Small intestine (tissue), 7 donors: Measurements from ENCODE around the gene IL17F. TPM values are rescaled to one million over a fixed set of nuclear protein-coding genes. Genes with fewer than 3 reads are reported as not detected.
A peak's percentile ranks its signal among the peaks of the same experiment; 100 is the strongest.

Experiments
- DNase-seq, 2 donors: peaks; one replicate each; pipeline versions ENCODE4 v3.0.0 to v3.0.0-alpha.2; 2013
- FAIRE-seq: peaks from 2 replicates; lab custom pipeline; 2012; peaks lifted over from hg19 to GRCh38; lab: Jason Lieb, UNC
- H3K27ac ChIP-seq, 3 donors: one replicate each; pipeline ENCODE4 v1.5.1; 2013; ENCODE audit warnings: low read length in 2 of 3, mild to moderate bottlenecking in 2 of 3, control low read depth in 1 of 3, inconsistent platforms in 1 of 3, low read depth in 1 of 3, moderate library complexity in 1 of 3
- H3K27me3 ChIP-seq, 3 donors: one replicate each; pipeline ENCODE4 v1.6.1; 2013; ENCODE audit warnings: low read length in 3 of 3, inconsistent platforms in 1 of 3; ENCODE audit not compliant: control insufficient read depth in 3 of 3, insufficient read depth in 3 of 3
- H3K36me3 ChIP-seq, 3 donors: one replicate each; pipeline ENCODE4 v1.6.1; 2013; ENCODE audit warnings: low read length in 3 of 3, inconsistent platforms in 1 of 3, low read depth in 1 of 3, mild to moderate bottlenecking in 1 of 3, moderate library complexity in 1 of 3; ENCODE audit not compliant: control insufficient read depth in 3 of 3, insufficient read depth in 2 of 3
- H3K4me1 ChIP-seq, 3 donors: one replicate each; pipeline ENCODE4 v1.6.1; 2013; ENCODE audit warnings: low read length in 2 of 3, inconsistent platforms in 1 of 3, low read depth in 1 of 3, mild to moderate bottlenecking in 1 of 3, moderate library complexity in 1 of 3; ENCODE audit not compliant: control insufficient read depth in 3 of 3, insufficient read depth in 2 of 3
- H3K4me3 ChIP-seq, 3 donors: one replicate each; pipeline ENCODE4 v1.5.1; 2013; ENCODE audit warnings: low read length in 3 of 3, control low read depth in 1 of 3, inconsistent platforms in 1 of 3, low read depth in 1 of 3, mild to moderate bottlenecking in 1 of 3, moderate library complexity in 1 of 3
- H3K9me3 ChIP-seq, 2 donors: one replicate each; pipeline ENCODE4 v1.6.1; 2013; ENCODE audit warnings: low read depth in 1 of 2, low read length in 1 of 2; ENCODE audit not compliant: control insufficient read depth in 2 of 2, insufficient read depth in 1 of 2
- WGBS, 3 donors: extraction: QIAGEN DNeasy Blood & Tissue Kit; methylation state at CpG; one replicate each; pipeline ENCODE4 v1.1.7; 2013; 5-methylcytosine and 5-hydroxymethylcytosine counted together
- polyA plus RNA-seq, 4 donors: library from polyadenylated mRNA; stranded (reverse) in 3 of 4; unstranded in 1 of 4; fragments of 200-250 nt in 3 of 4; fragments of 120-200 nt in 1 of 4; gene quantifications; one replicate each; pipeline versions ENCODE4 v1.2.1 to v1.2.3, GENCODE V29; 2013
- donor health status: healthy with polysubstance abuse.
- donor health status: control.
- donor health status: control.
- donor health status: Bipolar disorder and iron deficiency.
- donor health status: healthy.

IL17F gene
- polyA plus RNA-seq, 4 donors, result 1.2 TPM; not detected in 3

DNA sequence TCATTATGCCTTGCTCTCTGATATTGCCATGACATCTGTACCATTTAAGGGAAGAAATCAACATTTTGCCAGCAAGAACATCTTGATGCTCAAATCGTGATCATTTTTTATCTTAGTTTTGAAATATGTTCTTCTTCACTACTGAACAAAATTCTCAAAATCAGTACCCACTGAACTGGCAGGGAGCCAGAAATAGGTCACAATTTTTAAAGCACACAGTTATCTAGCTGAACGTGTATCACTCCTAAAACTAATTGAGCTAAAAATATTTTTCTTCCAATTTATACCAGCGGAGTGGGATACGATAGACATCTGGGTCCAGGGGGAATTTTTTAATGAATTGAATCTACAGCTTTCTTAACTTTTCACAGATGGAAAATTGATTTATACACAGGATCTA, 11.3 kb downstream of the IL17F start:
- WGBS, 3 donors, result 58 to 68% (median 65%) methylated on average over 4 of the region's 4 CpGs
- peaks cover 0 to 2% (median 0%) of the 10 kb centered on the region in 3 donors for H3K27me3 ChIP-seq
- no peaks in the 10 kb centered on the region for H3K36me3 ChIP-seq
- no peak overlapping the region for H3K27ac ChIP-seq
- peaks cover 0 to 5% (median 0%) of the 10 kb centered on the region in 3 donors for H3K4me1 ChIP-seq
- H3K4me3 ChIP-seq, result no peak overlapping the region
- FAIRE-seq (no peak), DNase-seq (no peak)
- H3K9me3 ChIP-seq, result no peaks in the 10 kb centered on the region

DNA sequence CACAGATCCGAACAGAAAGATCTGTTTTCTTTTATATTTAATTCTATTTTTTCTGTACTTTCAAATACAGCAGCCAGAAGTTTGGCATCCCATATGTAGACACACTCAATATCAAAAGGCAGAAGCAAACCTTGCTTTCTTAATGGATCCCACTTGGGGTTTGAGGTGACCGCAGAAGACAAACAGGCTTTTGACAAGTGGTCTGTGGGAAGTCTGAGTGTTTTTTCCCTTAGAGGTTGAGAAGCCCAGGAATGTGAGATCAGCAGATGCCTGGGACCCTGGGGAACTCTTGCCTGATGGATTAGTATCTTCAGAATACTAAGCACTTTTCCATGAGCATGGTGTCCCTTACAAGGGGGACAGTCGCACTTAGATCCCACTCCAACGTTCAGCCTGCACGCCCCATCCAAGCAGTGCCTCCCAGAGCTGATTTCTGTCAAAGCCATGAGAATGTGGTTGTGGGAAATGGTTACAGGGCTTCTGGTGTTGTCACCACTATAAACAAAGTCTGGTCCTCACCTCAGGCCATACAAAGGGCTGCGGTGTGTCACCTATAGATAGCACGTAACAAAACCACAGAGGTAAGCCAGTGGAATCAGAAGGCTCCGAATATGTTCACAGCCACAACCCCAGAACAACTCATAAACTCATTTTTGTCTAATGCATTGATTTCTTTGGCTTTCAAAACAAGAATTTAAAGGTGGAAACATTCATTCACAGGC, 12.7 kb downstream of the IL17F start:
- Histone ChIP-seq H3K4me3 (no peak overlapping the region), H3K4me1 (peaks cover 0 to 5% (median 0%) of the 10 kb centered on the region in 3 donors), H3K9me3 (no peaks in the 10 kb centered on the region), H3K27me3 (no peaks in the 10 kb centered on the region), H3K27ac (no peak overlapping the region), H3K36me3 (no peaks in the 10 kb centered on the region)
- 80 to 85% (median 83%) methylated on average over 8 of the region's 8 CpGs for WGBS, 3 donors
- DNase-seq (no peak), FAIRE-seq (no peak)

DNA sequence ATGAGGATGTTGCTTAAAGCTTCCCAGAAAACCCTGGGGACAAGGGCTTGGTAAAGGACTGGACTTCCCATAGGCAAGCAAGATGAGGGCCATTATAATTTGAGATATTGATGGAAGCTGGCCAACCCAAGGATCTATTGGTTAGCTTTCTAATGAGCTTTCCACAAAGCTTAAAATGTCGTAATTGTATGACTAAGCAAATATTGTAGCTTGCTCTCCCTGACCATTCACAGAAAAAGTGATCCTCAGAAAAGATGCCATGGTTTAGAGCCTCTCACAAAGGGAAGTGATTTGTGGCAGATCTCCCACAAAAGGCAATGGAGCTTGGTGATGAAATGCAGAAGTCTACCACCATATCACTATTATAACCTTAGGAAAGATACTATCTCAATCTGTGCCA, 13.6 kb downstream of the IL17F start:
- Histone ChIP-seq H3K4me1 (peaks cover 0 to 5% (median 0%) of the 10 kb centered on the region in 3 donors), H3K9me3 (no peaks in the 10 kb centered on the region), H3K27me3 (no peaks in the 10 kb centered on the region), H3K4me3 (no peak overlapping the region), H3K27ac (no peak overlapping the region), H3K36me3 (no peaks in the 10 kb centered on the region)
- FAIRE-seq (no peak), DNase-seq (no peak)
- 72 to 78% (median 75%) methylated on average over 1 of the region's 1 CpG for WGBS, 3 donors

DNA sequence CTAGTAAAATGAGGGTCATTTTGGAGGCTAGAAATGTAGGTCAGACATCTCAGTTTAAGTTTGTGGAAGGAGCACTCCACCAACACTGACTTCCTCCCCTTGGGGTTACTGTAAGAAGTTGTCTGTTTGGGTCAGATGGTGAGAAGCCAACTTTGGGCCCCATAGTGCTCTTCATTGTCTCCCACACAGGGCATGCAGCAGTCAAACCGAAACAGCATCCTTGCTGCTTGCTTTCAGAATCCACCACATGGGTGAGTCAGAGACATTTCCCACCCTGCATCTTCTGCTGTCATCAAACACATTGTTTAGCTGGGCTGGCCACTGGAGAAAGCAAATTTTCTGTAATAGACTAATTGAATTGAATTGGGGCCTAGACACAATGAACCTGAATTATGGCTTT, 16.8 kb downstream of the IL17F start:
- Histone ChIP-seq H3K27ac (no peak overlapping the region), H3K4me1 (no peaks in the 10 kb centered on the region), H3K4me3 (no peak overlapping the region), H3K36me3 (no peaks in the 10 kb centered on the region), H3K27me3 (peaks cover 0 to 6% (median 0%) of the 10 kb centered on the region in 3 donors), H3K9me3 (no peaks in the 10 kb centered on the region)
- 67 to 88% (median 74%) methylated on average over 1 of the region's 1 CpG for WGBS, 3 donors
- FAIRE-seq (no peak), DNase-seq (no peak)

GRCh38 chr6:52221302-52221701, 23.0 kb downstream of the IL17F start:
- Histone ChIP-seq H3K9me3 (peaks cover 0 to 4% of the 10 kb centered on the region in 2 donors), H3K36me3 (no peaks in the 10 kb centered on the region), H3K4me1 (peaks cover 0 to 14% (median 0%) of the 10 kb centered on the region in 3 donors), H3K27ac (no peak overlapping the region), H3K4me3 (no peak overlapping the region), H3K27me3 (peaks cover 0 to 6% (median 0%) of the 10 kb centered on the region in 3 donors)
- 45 to 54% (median 47%) methylated on average over 3 of the region's 3 CpGs for WGBS, 3 donors
- no peak for FAIRE-seq
- DNase-seq, result peak in 1 of 2 donors; percentile 9

DNA sequence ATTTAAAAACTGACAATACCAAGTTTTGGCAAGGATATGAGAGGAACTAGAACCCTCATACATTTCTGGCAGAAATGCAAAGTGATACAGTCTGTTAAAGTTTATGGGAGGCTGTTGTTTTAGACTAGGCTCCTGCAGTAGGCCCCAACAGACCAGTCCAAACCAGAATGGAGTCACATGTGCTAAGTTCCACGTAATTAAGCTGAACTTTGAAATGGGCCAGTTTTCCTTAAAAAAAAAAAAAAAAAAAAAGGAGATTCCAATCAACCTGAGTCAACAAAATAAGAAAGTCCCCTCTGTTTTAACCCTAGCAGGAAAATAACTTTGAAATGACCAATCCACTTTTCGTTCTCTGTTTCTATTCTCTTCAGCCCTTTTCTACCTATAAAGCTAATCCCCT, 26.5 kb downstream of the IL17F start:
- peaks cover 0 to 4% of the 10 kb centered on the region in 2 donors for H3K9me3 ChIP-seq
- FAIRE-seq, result no peak
- H3K27me3 ChIP-seq, result no peaks in the 10 kb centered on the region
- whole genome bisulfite sequencing, 3 donors, result 56 to 72% (median 66%) methylated on average over 2 of the region's 2 CpGs
- no peak overlapping the region for H3K4me3 ChIP-seq
- peak overlapping the region in 1 of 3 donors; percentile 4 for H3K27ac ChIP-seq
- no peaks in the 10 kb centered on the region for H3K36me3 ChIP-seq
- peaks cover 0 to 14% (median 0%) of the 10 kb centered on the region in 3 donors for H3K4me1 ChIP-seq
- peak in 1 of 2 donors; percentile 38 for DNase-seq

DNA sequence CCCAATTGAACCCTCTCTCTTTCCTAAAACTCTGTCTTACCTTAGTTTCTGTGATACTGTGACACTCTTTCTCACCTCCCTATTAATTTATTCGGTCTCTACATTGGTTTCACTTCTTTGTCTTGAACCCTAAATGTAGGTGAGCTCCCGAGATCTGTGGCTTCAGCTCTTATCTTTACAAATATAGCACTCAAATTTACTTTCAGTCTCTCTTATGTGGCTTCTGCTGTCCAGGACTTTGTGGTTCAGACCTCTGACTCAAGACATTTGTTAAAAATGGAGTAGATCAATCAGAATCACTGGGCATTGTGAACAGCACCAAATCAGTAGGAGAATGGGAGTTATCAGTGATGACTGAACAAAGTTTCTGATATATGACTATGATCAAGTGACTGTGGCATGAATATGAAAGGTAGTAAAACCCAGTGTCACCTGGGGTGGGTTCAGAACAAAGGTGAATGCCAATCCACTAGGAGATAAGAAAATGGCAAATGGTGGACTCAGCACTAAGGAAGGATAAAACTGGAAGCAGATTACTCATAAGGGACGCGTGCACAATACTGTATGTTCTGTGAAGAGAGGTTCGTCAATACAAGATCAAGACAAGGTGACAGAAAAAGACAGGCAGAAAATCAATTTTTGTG, 27.2 kb downstream of the IL17F start:
- WGBS, 3 donors, result 52 to 65% (median 61%) methylated on average over 5 of the region's 5 CpGs
- DNase-seq, result peak; percentile 54 to 70
- Histone ChIP-seq H3K9me3 (peaks cover 0 to 4% of the 10 kb centered on the region in 2 donors), H3K36me3 (no peaks in the 10 kb centered on the region), H3K27me3 (no peaks in the 10 kb centered on the region), H3K4me3 (no peak overlapping the region), H3K27ac (peak overlapping the region in 1 of 3 donors; percentile 60), H3K4me1 (peaks cover 0 to 14% (median 0%) of the 10 kb centered on the region in 3 donors)
- FAIRE-seq, result no peak

DNA sequence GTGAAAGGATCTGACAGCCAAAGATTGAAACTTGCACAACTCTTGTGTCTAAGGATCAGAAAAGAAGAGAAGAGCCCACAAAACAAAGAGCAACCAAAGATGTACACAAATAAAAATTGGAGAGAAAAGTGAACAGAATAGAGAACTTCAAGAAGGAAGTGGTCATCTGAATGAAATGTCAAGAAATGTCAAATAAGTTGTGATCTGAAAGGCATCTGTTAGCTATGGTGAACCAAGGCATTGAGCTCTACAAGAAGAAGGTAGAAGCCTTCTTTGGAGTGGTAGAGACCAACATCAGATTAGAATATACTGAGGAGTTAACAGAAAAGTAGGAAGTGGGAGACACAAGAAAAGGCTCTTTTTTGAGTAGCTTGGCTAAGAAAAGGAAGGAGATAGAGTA, 28.5 kb downstream of the IL17F start:
- FAIRE-seq, result no peak
- Histone ChIP-seq H3K9me3 (peaks cover 0 to 4% of the 10 kb centered on the region in 2 donors), H3K4me1 (peaks cover 0 to 14% (median 0%) of the 10 kb centered on the region in 3 donors), H3K4me3 (no peak overlapping the region), H3K36me3 (no peaks in the 10 kb centered on the region), H3K27me3 (no peaks in the 10 kb centered on the region), H3K27ac (no peak overlapping the region)
- DNase-seq, result no peak
